Right lobe of liver (tissue), 6 donors: ENCODE results near the gene TGFA. TPM values are rescaled to one million over a fixed set of nuclear protein-coding genes. Genes with fewer than 3 reads are reported as not detected.
A peak's percentile ranks its signal among the peaks of the same experiment; 100 is the strongest.

ENCODE experiments used
- ATAC-seq, 4 donors: fragments of 200-7000 bp; cut with Tn5 transposase; one replicate each; pipeline ENCODE4 v1.9.1; 2020; ENCODE audit warnings: mild to moderate bottlenecking in 4 of 4, moderate library complexity in 4 of 4
- DNase-seq, 3 donors: peaks; one replicate each; pipeline ENCODE4 v3.0.0-alpha.2; 2020
- H3K27ac ChIP-seq, 3 donors: fragments of 200-600 bp; one replicate each; pipeline ENCODE4 v1.8.0; 2022
- H3K27me3 ChIP-seq, 2 donors: fragments of 200-600 bp; one replicate each; pipeline ENCODE4 v1.8.0; 2022
- H3K36me3 ChIP-seq, 4 donors: fragments of 200-600 bp; sonication (generic) in 1 of 4; one replicate each; pipeline versions ENCODE4 v1.5.1 to v1.8.0; 2017 to 2022; ENCODE audit warnings: control low read depth in 1 of 4
- H3K4me1 ChIP-seq, 4 donors: fragments of 200-600 bp; sonication (generic) in 1 of 4; one replicate each; pipeline versions ENCODE4 v1.5.1 to v1.8.0; 2017 to 2022; ENCODE audit warnings: control low read depth in 1 of 4
- H3K4me3 ChIP-seq, 3 donors: fragments of 200-600 bp; one replicate each; pipeline ENCODE4 v1.8.0; 2022
- H3K9me3 ChIP-seq, 4 donors: fragments of 200-600 bp; sonication (generic) in 1 of 4; one replicate each; pipeline versions ENCODE4 v1.5.1 to v1.8.0; 2017 to 2022; ENCODE audit warnings: control low read depth in 1 of 4
- CTCF ChIP-seq, 4 donors: fragments of 200-600 bp in 3 of 4; fragments of 450-650 bp in 1 of 4; IDR thresholded peaks; one replicate each; pipeline versions ENCODE4 v1.5.1 to v1.8.0; 2016 to 2022; ENCODE audit warnings: antibody characterized with exemption in 4 of 4, mild to moderate bottlenecking in 2 of 4
- POLR2A ChIP-seq: fragments of 450-650 bp; IDR thresholded peaks from one replicate; pipeline ENCODE4 v1.6.1; 2017; ENCODE audit warnings: antibody characterized with exemption, mild to moderate bottlenecking
- WGBS: methylation state at CpG from one replicate; pipeline ENCODE4 v1.1.6; 2018; ENCODE audit warnings: low coverage, low lambda C conversion rate; ENCODE audit not compliant: insufficient coverage; ENCODE audit errors: missing lambda C conversion rate; 5-methylcytosine and 5-hydroxymethylcytosine counted together
- intact Hi-C, 2 donors: fragments of 100-400 bp; cut with DNase I; formaldehyde crosslinking; loops; one replicate each; pipeline versions ENCODE4 v1.11.2 to v1.14.1; 2022
- total RNA-seq, 6 experiments: library from RNA; depleted of rRNA in 2 of 6; stranded (reverse); fragments of >200 nt in 2 of 6; fragmentation: NEBNext Ultra II Directional in 3 of 6; extraction: Animal tissue kit (Norgen Biotek cat#: 25700) in 3 of 6; gene quantifications; one replicate each; pipeline versions ENCODE4 v1.1.0 to v1.2.4, GENCODE V29; 2016 to 2023
- donor health status: DM: no; HTN: yes; CAD: no.
- donor health status: DM: no; HTN: no; CAD: no.
- donor health status: DM: no; HTN: no; CAD: no.
- donor health status: DM: no; HTN: yes; CAD: no.
- donor health status: DM: no; HTN: yes; CAD: no.

TGFA gene
- total RNA-seq, 6 experiments from 2014 or later = 2.1 to 5.1 (median 4.4) TPM

- no peak overlapping the region for H3K4me3 ChIP-seq
- 49% methylated on average over 4 of the region's 7 CpGs for WGBS
- no peaks in the 10 kb centered on the region for H3K4me1 ChIP-seq
- no peak overlapping the region for H3K27ac ChIP-seq
- intact Hi-C loops = no loop called here
- TF ChIP-seq POLR2A = no peak
- no peaks in the 10 kb centered on the region for H3K9me3 ChIP-seq
- no peaks in the 10 kb centered on the region for H3K36me3 ChIP-seq
- DNase-seq (no peak), ATAC-seq (peak in 2 of 4 donors; percentile 40 to 44)
- H3K27me3 ChIP-seq = no peaks in the 10 kb centered on the region
Measured at GRCh38 chr2:70473101-70473722, 80.4 kb downstream of the TGFA start.

- ATAC-seq = peak in 2 of 4 donors; percentile 24 to 43
- intact Hi-C loops = no loop called here
Measured at GRCh38 chr2:70472221-70472890, 81.3 kb downstream of the TGFA start.

GRCh38 chr2:70471129-70471528, 82.5 kb downstream of the TGFA start:
- no peaks in the 10 kb centered on the region for H3K36me3 ChIP-seq
- DNase-seq (no peak), ATAC-seq (peak in 3 of 4 donors; percentile 31 to 52 (median 39))
- 59% methylated on average over 5 of the region's 7 CpGs for WGBS
- H3K27me3 ChIP-seq = no peaks in the 10 kb centered on the region
- no peak overlapping the region for H3K27ac ChIP-seq
- TF ChIP-seq CTCF (IDR thresholded peaks at IDR 0.05) = no peak
- TF ChIP-seq POLR2A = no peak
- intact Hi-C loops = no loop called here
- no peaks in the 10 kb centered on the region for H3K4me1 ChIP-seq
- H3K4me3 ChIP-seq = no peak overlapping the region
- no peaks in the 10 kb centered on the region for H3K9me3 ChIP-seq

More at GRCh38 chr2:70472221-70472890, 81.3 kb downstream of the TGFA start:
- H3K4me3 ChIP-seq = no peak overlapping the region
- no peak for DNase-seq
- H3K27me3 ChIP-seq = no peaks in the 10 kb centered on the region
- no peak for TF ChIP-seq CTCF (IDR thresholded peaks at IDR 0.05)
- no peak for TF ChIP-seq POLR2A
- H3K4me1 ChIP-seq = no peaks in the 10 kb centered on the region
- no peaks in the 10 kb centered on the region for H3K9me3 ChIP-seq
- WGBS = 47% methylated on average over 6 of the region's 9 CpGs
- H3K27ac ChIP-seq = no peak overlapping the region
- H3K36me3 ChIP-seq = no peaks in the 10 kb centered on the region

GRCh38 chr2:70469961-70470360, 83.7 kb downstream of the TGFA start:
- H3K4me1 ChIP-seq = no peaks in the 10 kb centered on the region
- DNase-seq = no peak
- TF ChIP-seq POLR2A (no peak), CTCF (IDR thresholded peaks at IDR 0.05) (no peak)
- H3K36me3 ChIP-seq = no peaks in the 10 kb centered on the region
- intact Hi-C loops = no loop called here
- H3K9me3 ChIP-seq = no peaks in the 10 kb centered on the region
- no peak overlapping the region for H3K4me3 ChIP-seq
- no peak overlapping the region for H3K27ac ChIP-seq
- no peak for ATAC-seq
- 42% methylated on average over 7 of the region's 7 CpGs for WGBS
- no peaks in the 10 kb centered on the region for H3K27me3 ChIP-seq

GRCh38 chr2:70469435-70469834, 84.2 kb downstream of the TGFA start:
- DNase-seq = no peak
- intact Hi-C loops = no loop called here
- WGBS = 90% methylated on average over 7 of the region's 7 CpGs
- Histone ChIP-seq H3K4me3 (no peak overlapping the region), H3K36me3 (no peaks in the 10 kb centered on the region), H3K27ac (no peak overlapping the region), H3K27me3 (no peaks in the 10 kb centered on the region), H3K9me3 (no peaks in the 10 kb centered on the region), H3K4me1 (no peaks in the 10 kb centered on the region)
- ATAC-seq = no peak
- no peak for TF ChIP-seq CTCF (IDR thresholded peaks at IDR 0.05)
